Endothelial cell of umbilical vein (primary cell): Measurements from ENCODE around the gene VSIG10L. TPM values are rescaled to one million over a fixed set of nuclear protein-coding genes. Genes with fewer than 3 reads are reported as not detected.

ENCODE experiments used
- BruUV-seq: library from RNA; stranded (reverse); fragments of 400-500 nt; replicated peaks from 2 replicates; lab custom pipeline; 2021; lab: Mats Ljungman, UMichigan
- CTCF ChIA-PET: fragments of 300-600, 350-600 bp; sonication (Branson Sonifier 250); formaldehyde crosslinking; loops from one replicate; lab custom pipeline; 2021; ENCODE audit warnings: antibody characterized with exemption, inconsistent platforms; lab: Charles Lee
- POLR2A ChIA-PET: fragments of 300-600, 350-600 bp; sonication (Branson Sonifier 250); formaldehyde crosslinking; loops from one replicate; lab custom pipeline; 2021; ENCODE audit warnings: antibody characterized with exemption, inconsistent platforms; lab: Charles Lee
- DNase-seq: peaks from one replicate; pipeline ENCODE4 v3.0.0-alpha.2; 2011; ENCODE audit warnings: low read depth, low spot score
- FAIRE-seq: peaks from 2 replicates; lab custom pipeline; 2011; peaks lifted over from hg19 to GRCh38; lab: Jason Lieb, UNC
- H2AFZ ChIP-seq: 2 replicates; pipeline ENCODE4 v1.6.0; 2012; ENCODE audit warnings: low read depth, low read length, control low read depth, inconsistent platforms
- H3K27ac ChIP-seq: 2 replicates; pipeline ENCODE4 v1.5.1; 2011; ENCODE audit warnings: low read depth, mild to moderate bottlenecking, control low read depth, low read length, moderate library complexity; ENCODE audit not compliant: insufficient read depth
- H3K27me3 ChIP-seq, 2 experiments: 2 replicates each; pipeline versions ENCODE4 v1.6.0 to v1.6.1; 2011; ENCODE audit warnings: low read length in 2 of 2, mixed read lengths in 1 of 2; ENCODE audit not compliant: control insufficient read depth in 2 of 2, insufficient read depth in 2 of 2
- H3K36me3 ChIP-seq, 2 experiments: 2 replicates in 1 of 2; 3 replicates in 1 of 2; pipeline ENCODE4 v1.5.1; 2011; ENCODE audit warnings: low read length in 2 of 2, mild to moderate bottlenecking in 1 of 2, moderate library complexity in 1 of 2; ENCODE audit not compliant: control insufficient read depth in 2 of 2, insufficient read depth in 2 of 2; ENCODE audit errors: extremely low read depth in 1 of 2
- H3K4me1 ChIP-seq: 3 replicates; pipeline ENCODE4 v1.5.1; 2011; ENCODE audit warnings: mild to moderate bottlenecking, low read length; ENCODE audit not compliant: control insufficient read depth, insufficient read depth; ENCODE audit errors: extremely low read depth
- H3K4me2 ChIP-seq: 2 replicates; pipeline ENCODE4 v1.6.1; 2011; ENCODE audit warnings: low read length, control low read depth, mixed read lengths; ENCODE audit not compliant: insufficient read depth
- H3K4me3 ChIP-seq, 3 experiments: fragments of 200-600 bp in 1 of 3; sonication (generic), shearing (Covaris generic) in 1 of 3; replicated peaks in 1 of 3; 2 replicates each; pipeline ENCODE4 v1.5.1; 2011 to 2016; ENCODE audit warnings: control low read depth in 3 of 3, low read length in 3 of 3, mild to moderate bottlenecking in 2 of 3, inconsistent platforms in 1 of 3, low read depth in 1 of 3, moderate library complexity in 1 of 3; ENCODE audit not compliant: insufficient read depth in 1 of 3
- H3K79me2 ChIP-seq: 2 replicates; pipeline ENCODE4 v1.6.0; 2012; ENCODE audit warnings: low read length, inconsistent platforms; ENCODE audit not compliant: control insufficient read depth, insufficient read depth
- H3K9ac ChIP-seq: replicated peaks from 2 replicates; pipeline ENCODE3; 2011; ENCODE audit warnings: low read length, control low read depth; ENCODE audit not compliant: insufficient read depth; ENCODE audit errors: extremely low read depth
- H3K9me1 ChIP-seq: replicated peaks from 3 replicates; pipeline ENCODE4 v1.6.0; 2011; ENCODE audit warnings: mild to moderate bottlenecking, low read length; ENCODE audit not compliant: control insufficient read depth, insufficient read depth; ENCODE audit errors: extremely low read depth
- H3K9me3 ChIP-seq: replicated peaks from 2 replicates; pipeline ENCODE4 v1.5.1; 2012; ENCODE audit warnings: low read length, inconsistent platforms; ENCODE audit not compliant: control insufficient read depth, insufficient read depth
- H4K20me1 ChIP-seq: replicated peaks from 2 replicates; pipeline ENCODE3; 2011; ENCODE audit warnings: mild to moderate bottlenecking, low read length; ENCODE audit not compliant: control insufficient read depth, insufficient read depth; ENCODE audit errors: extremely low read depth
- CTCF ChIP-seq, 2 donors: IDR thresholded peaks; 1 replicate in 1 of 2; 2 replicates in 1 of 2; pipeline ENCODE4 v1.5.1; 2011; ENCODE audit warnings: low read length in 2 of 2, mild to moderate bottlenecking in 2 of 2, moderate library complexity in 2 of 2, control low read depth in 1 of 2, inconsistent platforms in 1 of 2, low read depth in 1 of 2; ENCODE audit not compliant: insufficient read depth in 1 of 2; ENCODE audit errors: extremely low read depth in 1 of 2
- EZH2 ChIP-seq: IDR thresholded peaks from 2 replicates; pipeline ENCODE4 v1.6.1; 2012; ENCODE audit warnings: borderline replicate concordance, low read depth, mild to moderate bottlenecking, moderate library complexity, low read length, inconsistent platforms; ENCODE audit not compliant: severe bottlenecking
- FOS ChIP-seq: IDR thresholded peaks from 2 replicates; pipeline ENCODE4 v1.6.1; 2011; ENCODE audit warnings: mild to moderate bottlenecking, low read length, moderate library complexity, borderline replicate concordance; ENCODE audit not compliant: insufficient read depth
- GATA2 ChIP-seq: IDR thresholded peaks from 2 replicates; pipeline ENCODE4 v1.7.0; 2011; ENCODE audit warnings: low read depth, mild to moderate bottlenecking, moderate library complexity, mixed read lengths, low read length; ENCODE audit not compliant: insufficient read length, insufficient read depth
- JUN ChIP-seq: IDR thresholded peaks from 2 replicates; pipeline ENCODE4 v1.6.1; 2011; ENCODE audit warnings: borderline replicate concordance, low read depth; ENCODE audit not compliant: insufficient read length, insufficient read depth
- MYC ChIP-seq: IDR thresholded peaks from one replicate; pipeline ENCODE4 v1.6.1; 2011; ENCODE audit warnings: mild to moderate bottlenecking, low read depth, low read length
- POLR2A ChIP-seq: IDR thresholded peaks from 2 replicates; pipeline ENCODE4 v1.6.1; 2012; ENCODE audit warnings: low read depth, mild to moderate bottlenecking, control low read depth, low read length
- POLR2AphosphoS5 ChIP-seq: IDR thresholded peaks from 2 replicates; pipeline ENCODE4 v1.6.1; 2012; ENCODE audit warnings: low read depth, mild to moderate bottlenecking, control low read depth, low read length, moderate library complexity; ENCODE audit not compliant: insufficient read depth
- dilution Hi-C: fragments of 300-500 bp; cut with MboI; formaldehyde crosslinking; loops from one replicate; pipeline ENCODE4 v1.15.0; 2019; ENCODE audit warnings: low sequenced_read_pairs; ENCODE audit not compliant: extremely low pct_ligation_motif_present
- intact Hi-C: fragments of 100-400 bp; cut with micrococcal nuclease; formaldehyde crosslinking; loops from one replicate; pipeline ENCODE4 v1.10.0; 2022
- polyA plus RNA-seq, 4 experiments: library from polyadenylated mRNA; depleted of rRNA in 3 of 4; stranded (reverse) in 3 of 4; unstranded in 1 of 4; fragments of >200 nt; gene quantifications; 2 replicates each; pipeline versions ENCODE4 v1.2.1 to v1.2.3, GENCODE V29; 2011 to 2012; ENCODE audit warnings: missing spikeins in 1 of 4
- total RNA-seq: library from RNA; stranded (reverse); gene quantifications from 2 replicates; pipeline ENCODE4 v1.2.3, GENCODE V29; 2021
- TF ChIP-seq, protein P1 (sequence below): IDR thresholded peaks from 2 replicates; pipeline ENCODE4 v1.6.1; 2011; ENCODE audit not compliant: insufficient read depth, insufficient read length

The VSIG10L gene
- total and polyA plus RNA-seq, 2 donors (not counting 3 experiments of a cell fraction or from before 2014, with no cell fraction given), result 0.62 to 0.77 TPM

GRCh38 chr19:51382004-51382403, 40.1 kb upstream of the VSIG10L start:
- TF ChIP-seq POLR2AphosphoS5 (no peak), FOS (no peak), GATA2 (no peak)
- ChIA-PET POLR2A (no interaction called here), CTCF (interaction anchor here (1.1 to 1.5 kb wide), 2 partner anchors 14 to 43 kb away, joined by 3 to 5 read pairs; no protein-coding TSS in a partner anchor)
- DNase-seq (no peak), FAIRE-seq (no peak)
- intact Hi-C loops, result no loop called here
- Histone ChIP-seq H3K4me3 (no peak overlapping the region), H3K4me1 (no peaks in the 10 kb centered on the region), H3K4me2 (no peak overlapping the region), H3K27me3 (no peaks in the 10 kb centered on the region), H3K27ac (no peak overlapping the region), H3K79me2 (no peaks in the 10 kb centered on the region), H3K9me3 (no peaks in the 10 kb centered on the region), H2AFZ (no peak overlapping the region), H4K20me1 (no peaks in the 10 kb centered on the region), H3K9ac (no peak overlapping the region), H3K9me1 (no peaks in the 10 kb centered on the region), H3K36me3 (no peaks in the 10 kb centered on the region)
- BruUV-seq, result no TSS peak
- dilution Hi-C loops, result no loop called here

- Histone ChIP-seq H3K36me3 (no peaks in the 10 kb centered on the region), H3K79me2 (no peaks in the 10 kb centered on the region), H3K4me3 (no peak overlapping the region), H3K4me1 (no peaks in the 10 kb centered on the region), H3K4me2 (no peak overlapping the region), H2AFZ (no peak overlapping the region), H3K9ac (no peak overlapping the region), H3K27me3 (no peaks in the 10 kb centered on the region), H3K27ac (no peak overlapping the region), H3K9me1 (no peaks in the 10 kb centered on the region), H3K9me3 (no peaks in the 10 kb centered on the region), H4K20me1 (no peaks in the 10 kb centered on the region)
- BruUV-seq, result no TSS peak
- FAIRE-seq (no peak), DNase-seq (no peak)
- ChIA-PET POLR2A (no interaction called here), CTCF (interaction anchor here (0.9 kb wide), 1 partner anchor 8 kb away, joined by 3 read pairs; the partner anchor contains the start of gene NKG7)
- intact Hi-C loops (no loop called here), dilution Hi-C loops (no loop called here)
- TF ChIP-seq GATA2 (no peak), FOS (no peak), POLR2A (no peak), POLR2AphosphoS5 (no peak), CTCF (IDR thresholded peaks at IDR 0.05; ENCODE audit: extremely low read depth in 1 of 2, insufficient read depth in 1 of 2, low read depth in 1 of 2, low read length in 2 of 2) (no peak), MYC (no peak), JUN (no peak), EZH2 (no peak)
- TF ChIP-seq, protein P1, sequence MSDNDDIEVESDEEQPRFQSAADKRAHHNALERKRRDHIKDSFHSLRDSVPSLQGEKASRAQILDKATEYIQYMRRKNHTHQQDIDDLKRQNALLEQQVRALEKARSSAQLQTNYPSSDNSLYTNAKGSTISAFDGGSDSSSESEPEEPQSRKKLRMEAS, result no peak
These were observed 38.4 kb upstream of the VSIG10L start for GRCh38 chr19:51380379-51380778.
